A673 (cell line): ENCODE data around the gene TMEM121B. TPM values are rescaled to one million over a fixed set of nuclear protein-coding genes. Genes with fewer than 3 reads are reported as not detected.

Experiments used
- BruUV-seq: library from RNA; stranded (reverse); fragments of 400-500 nt; replicated peaks from 2 replicates; lab custom pipeline; 2021; lab: Mats Ljungman, UMichigan
- CTCF ChIA-PET: fragments of 300-600 bp; sonication (Branson Sonifier 250); formaldehyde crosslinking; loops from one replicate; lab custom pipeline; 2022; ENCODE audit warnings: antibody characterized with exemption; lab: Charles Lee
- POLR2A ChIA-PET: fragments of 300-600 bp; sonication (Branson Sonifier 250); formaldehyde crosslinking; loops from one replicate; lab custom pipeline; 2022; ENCODE audit warnings: antibody characterized with exemption; ENCODE audit not compliant: low non-redundant PET; lab: Charles Lee
- DNase-seq: peaks from one replicate; pipeline ENCODE4 v3.0.0-alpha.2; 2015; ENCODE audit warnings: low spot score
- H3K27ac ChIP-seq: fragments of 200-600 bp; sonication (generic); 2 replicates; pipeline ENCODE4 v1.5.1; 2016; ENCODE audit warnings: mixed run types, low read depth, mild to moderate bottlenecking, mixed read lengths, antibody characterized with exemption, low read length; ENCODE audit not compliant: poor library complexity, severe bottlenecking
- H3K27me3 ChIP-seq: fragments of 200-600 bp; sonication (generic); replicated peaks from 2 replicates; pipeline ENCODE4 v1.6.1; 2017; ENCODE audit warnings: mixed run types, low read depth, mild to moderate bottlenecking, mixed read lengths, antibody characterized with exemption, low read length; ENCODE audit not compliant: insufficient read depth, poor library complexity
- H3K36me3 ChIP-seq: fragments of 200-600 bp; sonication (generic); 2 replicates; pipeline ENCODE4 v1.6.1; 2016; ENCODE audit warnings: mixed run types, mild to moderate bottlenecking, mixed read lengths, antibody characterized with exemption, low read length; ENCODE audit not compliant: insufficient read depth, poor library complexity, severe bottlenecking
- H3K4me1 ChIP-seq: fragments of 200-600 bp; sonication (generic); 2 replicates; pipeline ENCODE4 v1.6.1; 2017; ENCODE audit warnings: mixed run types, mild to moderate bottlenecking, mixed read lengths, antibody characterized with exemption, low read length; ENCODE audit not compliant: insufficient read depth, poor library complexity, severe bottlenecking
- H3K4me3 ChIP-seq: fragments of 200-600 bp; sonication (generic); 2 replicates; pipeline ENCODE4 v1.5.1; 2016; ENCODE audit warnings: low read depth, mixed run types, mild to moderate bottlenecking, mixed read lengths, low read length; ENCODE audit not compliant: poor library complexity, severe bottlenecking
- H3K9me3 ChIP-seq: fragments of 200-600 bp; sonication (generic); 2 replicates; pipeline ENCODE4 v1.6.1; 2016; ENCODE audit warnings: mixed run types, low read depth, mild to moderate bottlenecking, mixed read lengths, antibody characterized with exemption, low read length; ENCODE audit not compliant: poor library complexity, severe bottlenecking
- CTCF ChIP-seq: fragments of 300-800, 200-600 bp; sonication (generic); conservative IDR thresholded peaks from 2 replicates; pipeline ENCODE4 v1.5.1; 2017; ENCODE audit warnings: low read depth, mild to moderate bottlenecking, antibody characterized with exemption, low read length, moderate library complexity, mixed read lengths
- EZH2 ChIP-seq: fragments of 200-600 bp; sonication (generic); IDR thresholded peaks from 2 replicates; pipeline ENCODE4 v1.6.1; 2017; ENCODE audit warnings: borderline replicate concordance, low read depth, mild to moderate bottlenecking, mixed read lengths, antibody characterized with exemption, low read length; ENCODE audit not compliant: poor library complexity, severe bottlenecking
- intact Hi-C: fragments of 100-400 bp; cut with micrococcal nuclease; formaldehyde crosslinking; loops from one replicate; pipeline ENCODE4 v1.10.0; 2022; ENCODE audit not compliant: unreplicated experiment
- total RNA-seq: library from RNA; stranded (reverse); gene quantifications from 2 replicates; pipeline ENCODE4 v1.2.3, GENCODE V29; 2021

TMEM121B gene
- total RNA-seq, 1 experiment from 2014 or later = 2.5 TPM

- H3K27ac ChIP-seq = no peak overlapping the region
- DNase-seq = no peak
- TF ChIP-seq CTCF = no peak
- ChIA-PET POLR2A (no interaction called here), CTCF (no interaction called here)
- H3K9me3 ChIP-seq = no peaks in the 10 kb centered on the region
- peaks cover 5% of the 10 kb centered on the region for H3K4me1 ChIP-seq
- BruUV-seq = TSS peak; percentile 59
- intact Hi-C loops = no loop called here
- H3K36me3 ChIP-seq = peaks cover 4% of the 10 kb centered on the region
- peak overlapping the region; percentile 84 for H3K4me3 ChIP-seq
- H3K27me3 ChIP-seq = no peaks in the 10 kb centered on the region
These were observed 36.6 kb upstream of the TMEM121B start for GRCh38 chr22:17157714-17158113.

GRCh38 chr22:17155941-17156340 lies 34.8 kb upstream of the TMEM121B start:
- CTCF ChIA-PET = no interaction called here
- Histone ChIP-seq H3K27me3 (no peaks in the 10 kb centered on the region), H3K9me3 (no peaks in the 10 kb centered on the region), H3K27ac (no peak overlapping the region), H3K36me3 (peaks cover 4% of the 10 kb centered on the region), H3K4me1 (peaks cover 5% of the 10 kb centered on the region), H3K4me3 (no peak overlapping the region)
- no peak for DNase-seq
- POLR2A ChIA-PET = no interaction called here
- no peak for TF ChIP-seq EZH2
- no peak for TF ChIP-seq CTCF
- BruUV-seq = no TSS peak
- intact Hi-C loops = no loop called here

GRCh38 chr22:17152971-17153370 lies 31.8 kb upstream of the TMEM121B start:
- DNase-seq = no peak
- no peaks in the 10 kb centered on the region for H3K9me3 ChIP-seq
- intact Hi-C loops = no loop called here
- CTCF ChIA-PET = no interaction called here
- peaks cover 4% of the 10 kb centered on the region for H3K36me3 ChIP-seq
- BruUV-seq = no TSS peak
- POLR2A ChIA-PET = no interaction called here
- no peak for TF ChIP-seq EZH2
- TF ChIP-seq CTCF = no peak
- no peak overlapping the region for H3K27ac ChIP-seq
- H3K27me3 ChIP-seq = no peaks in the 10 kb centered on the region
- no peak overlapping the region for H3K4me3 ChIP-seq
- H3K4me1 ChIP-seq = no peaks in the 10 kb centered on the region
